ENCODE measurements around the gene SP6. TPM values are rescaled to one million over a fixed set of nuclear protein-coding genes. Genes with fewer than 3 reads are reported as not detected.

The SP6 gene
- 1 to 10 TPM; 1.6 to 4.9 (median 3.1) TPM for polyA plus RNA-seq
- long read RNA-seq, donor 1 = 0 reads
- long read RNA-seq, donor 2 = 0 reads
- long read RNA-seq, donor 3 = 0 reads
- long read RNA-seq, donor 4 = 0 reads
- long read RNA-seq, donor 5 = 0 reads
- long read RNA-seq, donor 6 = 0 reads
- long read RNA-seq, donor 7 = 0 reads
- long read RNA-seq, donor 8, partial matches to known transcripts = 0 of 2 reads
- long read RNA-seq, donor 8, other reads (novel, unspliced or antisense) = 0 of 2 reads
- long read RNA-seq, donor 9 = 0 reads
- long read RNA-seq, donor 10, partial matches to known transcripts = 0 of 1 reads
- long read RNA-seq, donor 10, other reads (novel, unspliced or antisense) = 0 of 1 reads

- WGBS, 3 donors = 2 to 4% (median 4%) methylated on average over 54 to 71 of the region's 71 CpGs
- Histone ChIP-seq H3K27ac (ENCODE audit: low read depth in 1 of 3, low read length in 2 of 3) (peak within 1 kb of the TSS in 1 of 3 donors; percentile 61), H3K4me1 (ENCODE audit: control insufficient read depth in 3 of 3, insufficient read depth in 2 of 3, low read depth in 1 of 3, low read length in 2 of 3) (peaks cover 0 to 16% (median 6%) of the 10 kb centered on the region in 3 donors), H3K9me3 (ENCODE audit: control insufficient read depth in 2 of 2, insufficient read depth in 1 of 2, low read depth in 1 of 2, low read length in 1 of 2) (no peaks in the 10 kb centered on the region), H3K36me3 (ENCODE audit: control insufficient read depth in 3 of 3, insufficient read depth in 2 of 3, low read depth in 1 of 3, low read length in 3 of 3) (peaks cover 0 to 4% (median 0%) of the 10 kb centered on the region in 3 donors), H3K4me3 (ENCODE audit: low read depth in 1 of 3, low read length in 3 of 3) (peak within 1 kb of the TSS in 2 of 3 donors; percentile 54 to 61), H3K27me3 (ENCODE audit: control insufficient read depth in 3 of 3, insufficient read depth in 3 of 3, low read length in 3 of 3) (peaks cover 0 to 95% (median 40%) of the 10 kb centered on the region in 3 donors)
- FAIRE-seq (no peak), DNase-seq (peak; percentile 92)
These were observed at the start of gene SP6 for GRCh38 chr17:47850692-47851573. Gene SP6 (minus strand): TSS chr17:47851163. CDS start chr17:47848429, 2,734 bp downstream.

GRCh38 chr17:47899643-47900042 is 48.7 kb upstream of the SP6 start:
- H3K9me3 ChIP-seq (ENCODE audit: control insufficient read depth in 2 of 2, insufficient read depth in 1 of 2, low read depth in 1 of 2, low read length in 1 of 2) = no peaks in the 10 kb centered on the region
- H3K27me3 ChIP-seq (ENCODE audit: control insufficient read depth in 3 of 3, insufficient read depth in 3 of 3, low read length in 3 of 3) = no peaks in the 10 kb centered on the region
- 85 to 88% (median 87%) methylated on average over 5 of the region's 5 CpGs for WGBS, 3 donors
- H3K36me3 ChIP-seq (ENCODE audit: control insufficient read depth in 3 of 3, insufficient read depth in 2 of 3, low read depth in 1 of 3, low read length in 3 of 3) = peaks cover 0 to 28% (median 0%) of the 10 kb centered on the region in 3 donors
- no peak for FAIRE-seq
- H3K4me3 ChIP-seq (ENCODE audit: low read depth in 1 of 3, low read length in 3 of 3) = no peak overlapping the region
- H3K4me1 ChIP-seq (ENCODE audit: control insufficient read depth in 3 of 3, insufficient read depth in 2 of 3, low read depth in 1 of 3, low read length in 2 of 3) = peaks cover 0 to 11% (median 4%) of the 10 kb centered on the region in 3 donors
- H3K27ac ChIP-seq (ENCODE audit: low read depth in 1 of 3, low read length in 2 of 3) = peak overlapping the region in 1 of 3 donors; percentile 18
- no peak for DNase-seq

- no peaks in the 10 kb centered on the region for H3K9me3 ChIP-seq (ENCODE audit: control insufficient read depth in 2 of 2, insufficient read depth in 1 of 2, low read depth in 1 of 2, low read length in 1 of 2)
- no peak overlapping the region for H3K27ac ChIP-seq (ENCODE audit: low read depth in 1 of 3, low read length in 2 of 3)
- FAIRE-seq = no peak
- H3K36me3 ChIP-seq (ENCODE audit: control insufficient read depth in 3 of 3, insufficient read depth in 2 of 3, low read depth in 1 of 3, low read length in 3 of 3) = peaks cover 0 to 17% (median 0%) of the 10 kb centered on the region in 3 donors
- no peaks in the 10 kb centered on the region for H3K27me3 ChIP-seq (ENCODE audit: control insufficient read depth in 3 of 3, insufficient read depth in 3 of 3, low read length in 3 of 3)
- H3K4me3 ChIP-seq (ENCODE audit: low read depth in 1 of 3, low read length in 3 of 3) = no peak overlapping the region
- H3K4me1 ChIP-seq (ENCODE audit: control insufficient read depth in 3 of 3, insufficient read depth in 2 of 3, low read depth in 1 of 3, low read length in 2 of 3) = peaks cover 0 to 11% (median 7%) of the 10 kb centered on the region in 3 donors
- DNase-seq = no peak
These were observed 47.3 kb upstream of the SP6 start for GRCh38 chr17:47898241-47898640.

GRCh38 chr17:47897561-47897960 is 46.6 kb upstream of the SP6 start:
- peak overlapping the region in 1 of 3 donors; percentile 35 for H3K27ac ChIP-seq (ENCODE audit: low read depth in 1 of 3, low read length in 2 of 3)

GRCh38 chr17:47896672-47897490 is 45.9 kb upstream of the SP6 start:
- Histone ChIP-seq H3K9me3 (ENCODE audit: control insufficient read depth in 2 of 2, insufficient read depth in 1 of 2, low read depth in 1 of 2, low read length in 1 of 2) (no peaks in the 10 kb centered on the region), H3K27me3 (ENCODE audit: control insufficient read depth in 3 of 3, insufficient read depth in 3 of 3, low read length in 3 of 3) (no peaks in the 10 kb centered on the region), H3K4me1 (ENCODE audit: control insufficient read depth in 3 of 3, insufficient read depth in 2 of 3, low read depth in 1 of 3, low read length in 2 of 3) (peaks cover 0 to 11% (median 7%) of the 10 kb centered on the region in 3 donors), H3K27ac (ENCODE audit: low read depth in 1 of 3, low read length in 2 of 3) (peak overlapping the region; percentile 65 to 96 (median 85)), H3K4me3 (ENCODE audit: low read depth in 1 of 3, low read length in 3 of 3) (peak overlapping the region; percentile 69 to 91 (median 80)), H3K36me3 (ENCODE audit: control insufficient read depth in 3 of 3, insufficient read depth in 2 of 3, low read depth in 1 of 3, low read length in 3 of 3) (peaks cover 0 to 16% (median 0%) of the 10 kb centered on the region in 3 donors)
- WGBS, 3 donors = 2% methylated on average over 22 of the region's 22 CpGs
- DNase-seq (peak in 1 of 2 donors; percentile 18), FAIRE-seq (no peak)

More at GRCh38 chr17:47897561-47897960, 46.6 kb upstream of the SP6 start:
- Histone ChIP-seq H3K4me1 (ENCODE audit: control insufficient read depth in 3 of 3, insufficient read depth in 2 of 3, low read depth in 1 of 3, low read length in 2 of 3) (peaks cover 0 to 11% (median 7%) of the 10 kb centered on the region in 3 donors), H3K9me3 (ENCODE audit: control insufficient read depth in 2 of 2, insufficient read depth in 1 of 2, low read depth in 1 of 2, low read length in 1 of 2) (no peaks in the 10 kb centered on the region), H3K27me3 (ENCODE audit: control insufficient read depth in 3 of 3, insufficient read depth in 3 of 3, low read length in 3 of 3) (no peaks in the 10 kb centered on the region), H3K4me3 (ENCODE audit: low read depth in 1 of 3, low read length in 3 of 3) (no peak overlapping the region), H3K36me3 (ENCODE audit: control insufficient read depth in 3 of 3, insufficient read depth in 2 of 3, low read depth in 1 of 3, low read length in 3 of 3) (peaks cover 0 to 16% (median 0%) of the 10 kb centered on the region in 3 donors)
- FAIRE-seq = no peak
- WGBS, 3 donors = 73 to 83% (median 79%) methylated on average over 5 of the region's 5 CpGs
- no peak for DNase-seq

- DNase-seq (peak; percentile 100), FAIRE-seq (no peak)
- 0 to 1% (median 0%) methylated on average over 43 to 70 of the region's 70 CpGs for WGBS, 3 donors
- peaks cover 0 to 11% (median 7%) of the 10 kb centered on the region in 3 donors for H3K4me1 ChIP-seq (ENCODE audit: control insufficient read depth in 3 of 3, insufficient read depth in 2 of 3, low read depth in 1 of 3, low read length in 2 of 3)
- H3K4me3 ChIP-seq (ENCODE audit: low read depth in 1 of 3, low read length in 3 of 3) = peak within 1 kb of the TSS; percentile 69 to 91 (median 80)
- H3K36me3 ChIP-seq (ENCODE audit: control insufficient read depth in 3 of 3, insufficient read depth in 2 of 3, low read depth in 1 of 3, low read length in 3 of 3) = peaks cover 0 to 13% (median 0%) of the 10 kb centered on the region in 3 donors
- H3K27ac ChIP-seq (ENCODE audit: low read depth in 1 of 3, low read length in 2 of 3) = peak within 1 kb of the TSS; percentile 87 to 96 (median 89)
- no peaks in the 10 kb centered on the region for H3K9me3 ChIP-seq (ENCODE audit: control insufficient read depth in 2 of 2, insufficient read depth in 1 of 2, low read depth in 1 of 2, low read length in 1 of 2)
- no peaks in the 10 kb centered on the region for H3K27me3 ChIP-seq (ENCODE audit: control insufficient read depth in 3 of 3, insufficient read depth in 3 of 3, low read length in 3 of 3)
These were observed 45.1 kb upstream of the SP6 start, which contains the start of gene SP2 for GRCh38 chr17:47895856-47896671. Gene SP2 (plus strand): TSS chr17:47896236. CDS start chr17:47896287, 51 bp downstream.

GRCh38 chr17:47895347-47895855 is 44.4 kb upstream of the SP6 start:
- WGBS, 3 donors = 0 to 1% (median 0%) methylated on average over 25 of the region's 25 CpGs
- Histone ChIP-seq H3K27me3 (ENCODE audit: control insufficient read depth in 3 of 3, insufficient read depth in 3 of 3, low read length in 3 of 3) (no peaks in the 10 kb centered on the region), H3K4me3 (ENCODE audit: low read depth in 1 of 3, low read length in 3 of 3) (peak overlapping the region; percentile 47 to 69 (median 67)), H3K4me1 (ENCODE audit: control insufficient read depth in 3 of 3, insufficient read depth in 2 of 3, low read depth in 1 of 3, low read length in 2 of 3) (peaks cover 0 to 11% (median 7%) of the 10 kb centered on the region in 3 donors), H3K9me3 (ENCODE audit: control insufficient read depth in 2 of 2, insufficient read depth in 1 of 2, low read depth in 1 of 2, low read length in 1 of 2) (no peaks in the 10 kb centered on the region), H3K36me3 (ENCODE audit: control insufficient read depth in 3 of 3, insufficient read depth in 2 of 3, low read depth in 1 of 3, low read length in 3 of 3) (peaks cover 0 to 9% (median 0%) of the 10 kb centered on the region in 3 donors), H3K27ac (ENCODE audit: low read depth in 1 of 3, low read length in 2 of 3) (peak overlapping the region; percentile 82 to 91 (median 89))
- FAIRE-seq (no peak), DNase-seq (no peak)

Data from small intestine (tissue), 16 donors.